ENCODE results near the gene TST. TPM values are rescaled to one million over a fixed set of nuclear protein-coding genes. Genes with fewer than 3 reads are reported as not detected.

TST gene
- total and polyA plus RNA-seq, 2 donors (not counting 1 experiment from before 2014, with no cell fraction given): 12.7 to 21.6 TPM

DNA sequence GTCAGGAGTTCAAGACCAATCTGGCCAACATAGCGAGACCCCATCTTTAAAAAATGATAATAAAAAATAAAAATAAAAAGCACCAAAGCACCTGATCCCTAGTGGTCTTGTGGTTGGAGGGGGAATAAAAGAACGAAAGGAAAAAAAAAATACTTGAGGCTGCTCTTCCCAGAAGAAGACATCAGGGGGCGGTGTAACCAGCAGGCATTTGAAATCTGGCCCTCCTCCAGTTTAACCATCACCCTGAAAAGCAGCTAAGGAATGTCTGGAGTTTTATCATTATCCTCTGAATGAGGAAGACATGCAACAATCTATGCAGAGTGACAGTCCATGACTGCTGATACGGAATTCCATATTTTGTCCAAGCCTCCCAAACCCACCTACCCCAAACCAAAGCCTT lies 26.7 kb upstream of the TST start:
- Histone ChIP-seq H2AFZ (ENCODE audit: low read length) (no peak overlapping the region), H3K79me2 (ENCODE audit: control insufficient read depth, insufficient read depth, low read length) (no peaks in the 10 kb centered on the region), H3K27ac (ENCODE audit: insufficient read depth, low read length) (no peak overlapping the region), H3K9ac (ENCODE audit: insufficient read depth, low read length) (no peak overlapping the region), H3K36me3 (ENCODE audit: control insufficient read depth, insufficient read depth, low read length) (no peaks in the 10 kb centered on the region), H3K9me3 (ENCODE audit: control insufficient read depth, insufficient read depth, low read depth, low read length) (no peaks in the 10 kb centered on the region), H3K4me2 (ENCODE audit: extremely low read depth, insufficient read depth, low read length) (no peak overlapping the region), H3K4me3 (replicated peaks in 1 of 4; ENCODE audit: control extremely low read depth in 1 of 4, insufficient read depth in 1 of 4, low read depth in 3 of 4, low read length in 4 of 4) (no peak overlapping the region), H4K20me1 (ENCODE audit: control insufficient read depth, extremely low read depth, insufficient read depth, low read length) (no peaks in the 10 kb centered on the region), H3K4me1 (ENCODE audit: control insufficient read depth, extremely low read depth, insufficient read depth, low read length) (no peaks in the 10 kb centered on the region), H3K27me3 (ENCODE audit: control insufficient read depth, insufficient read depth, low read length) (no peaks in the 10 kb centered on the region)
- DNase-seq (ENCODE audit: low read depth in 2 of 2): peak; percentile 28 to 53
- TF ChIP-seq, protein P1, sequence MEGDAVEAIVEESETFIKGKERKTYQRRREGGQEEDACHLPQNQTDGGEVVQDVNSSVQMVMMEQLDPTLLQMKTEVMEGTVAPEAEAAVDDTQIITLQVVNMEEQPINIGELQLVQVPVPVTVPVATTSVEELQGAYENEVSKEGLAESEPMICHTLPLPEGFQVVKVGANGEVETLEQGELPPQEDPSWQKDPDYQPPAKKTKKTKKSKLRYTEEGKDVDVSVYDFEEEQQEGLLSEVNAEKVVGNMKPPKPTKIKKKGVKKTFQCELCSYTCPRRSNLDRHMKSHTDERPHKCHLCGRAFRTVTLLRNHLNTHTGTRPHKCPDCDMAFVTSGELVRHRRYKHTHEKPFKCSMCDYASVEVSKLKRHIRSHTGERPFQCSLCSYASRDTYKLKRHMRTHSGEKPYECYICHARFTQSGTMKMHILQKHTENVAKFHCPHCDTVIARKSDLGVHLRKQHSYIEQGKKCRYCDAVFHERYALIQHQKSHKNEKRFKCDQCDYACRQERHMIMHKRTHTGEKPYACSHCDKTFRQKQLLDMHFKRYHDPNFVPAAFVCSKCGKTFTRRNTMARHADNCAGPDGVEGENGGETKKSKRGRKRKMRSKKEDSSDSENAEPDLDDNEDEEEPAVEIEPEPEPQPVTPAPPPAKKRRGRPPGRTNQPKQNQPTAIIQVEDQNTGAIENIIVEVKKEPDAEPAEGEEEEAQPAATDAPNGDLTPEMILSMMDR (conservative IDR thresholded peaks at IDR 0.05 in 1 of 2, IDR thresholded peaks at IDR 0.05 in 1 of 2; ENCODE audit: low read depth in 1 of 2, low read length in 2 of 2): peak; percentile 64 to 65
- no peak for TF ChIP-seq EZH2 (IDR thresholded peaks at IDR 0.05; ENCODE audit: low read length, missing control alignments)

DNA sequence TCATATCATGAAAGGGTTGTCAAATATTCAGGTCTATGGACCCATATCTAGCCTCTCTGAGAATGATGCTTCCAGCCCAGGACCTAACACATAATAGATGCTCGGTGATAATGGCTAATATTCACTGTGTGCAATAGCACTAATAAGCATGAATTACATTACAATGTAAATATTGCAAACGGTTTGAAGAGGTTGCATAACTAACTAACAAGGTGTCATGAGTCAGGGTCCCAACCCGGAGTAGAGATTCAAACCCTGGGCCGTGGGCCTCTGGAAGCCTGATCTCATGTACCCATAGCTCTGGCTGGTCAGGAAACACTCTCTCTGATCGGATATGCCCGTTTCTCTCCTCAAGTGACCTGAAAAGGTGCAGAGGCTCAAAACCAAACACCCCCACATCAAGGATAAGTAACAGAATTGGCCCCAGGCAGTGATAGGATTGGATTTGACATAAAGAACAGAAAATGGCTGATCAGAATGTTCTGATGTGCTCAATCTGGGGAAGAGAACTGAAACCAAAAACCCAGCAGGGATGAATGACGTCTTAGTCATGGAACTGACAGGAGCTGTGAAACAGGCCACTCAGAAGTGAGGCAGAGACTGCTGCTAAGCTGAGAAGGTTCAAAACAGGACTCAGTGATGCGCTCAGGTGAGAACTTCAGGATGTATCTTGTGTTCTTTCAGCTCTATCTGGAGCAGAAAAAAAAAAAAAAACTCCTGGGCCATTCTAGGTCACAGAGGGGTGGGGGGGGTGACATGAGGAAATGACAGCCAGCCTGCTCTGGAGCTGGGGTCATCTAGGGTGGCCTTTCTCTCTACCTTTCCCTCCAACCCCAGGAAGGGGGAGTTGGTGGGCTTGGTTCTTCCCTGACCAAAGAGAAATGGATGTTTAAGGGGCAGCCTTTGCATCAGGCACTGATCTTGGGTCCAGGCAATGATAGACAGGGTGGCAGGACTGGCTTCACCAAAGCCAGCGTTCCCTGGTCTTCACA lies 25.7 kb upstream of the TST start:
- no peak for DNase-seq (ENCODE audit: low read depth in 2 of 2)
- H2AFZ ChIP-seq (ENCODE audit: low read length): no peak overlapping the region
- no peaks in the 10 kb centered on the region for H3K79me2 ChIP-seq (ENCODE audit: control insufficient read depth, insufficient read depth, low read length)

More for the DNA sequence above, 25.7 kb upstream of the TST start:
- TF ChIP-seq, protein P1 (conservative IDR thresholded peaks at IDR 0.05 in 1 of 2, IDR thresholded peaks at IDR 0.05 in 1 of 2; ENCODE audit: low read depth in 1 of 2, low read length in 2 of 2): no peak
- TF ChIP-seq EZH2 (IDR thresholded peaks at IDR 0.05; ENCODE audit: low read length, missing control alignments): no peak
- H3K27ac ChIP-seq (ENCODE audit: insufficient read depth, low read length): no peak overlapping the region
- H3K4me2 ChIP-seq (ENCODE audit: extremely low read depth, insufficient read depth, low read length): no peak overlapping the region
- no peaks in the 10 kb centered on the region for H4K20me1 ChIP-seq (ENCODE audit: control insufficient read depth, extremely low read depth, insufficient read depth, low read length)
- no peaks in the 10 kb centered on the region for H3K4me1 ChIP-seq (ENCODE audit: control insufficient read depth, extremely low read depth, insufficient read depth, low read length)
- H3K4me3 ChIP-seq (replicated peaks in 1 of 4; ENCODE audit: control extremely low read depth in 1 of 4, insufficient read depth in 1 of 4, low read depth in 3 of 4, low read length in 4 of 4): no peak overlapping the region
- no peak overlapping the region for H3K9ac ChIP-seq (ENCODE audit: insufficient read depth, low read length)
- H3K9me3 ChIP-seq (ENCODE audit: control insufficient read depth, insufficient read depth, low read depth, low read length): no peaks in the 10 kb centered on the region
- H3K27me3 ChIP-seq (ENCODE audit: control insufficient read depth, insufficient read depth, low read length): no peaks in the 10 kb centered on the region
- H3K36me3 ChIP-seq (ENCODE audit: control insufficient read depth, insufficient read depth, low read length): no peaks in the 10 kb centered on the region

Data from fibroblast of lung (primary cell).